GM18907 (cell line): ENCODE data around the gene MICALL1.

Experiments used
- ATAC-seq: cut with Tn5 transposase; IDR thresholded peaks from one replicate; pipeline ENCODE4 v1.9.1; 2021; ENCODE audit warnings: mild to moderate bottlenecking, moderate library complexity; ENCODE audit not compliant: unreplicated experiment

MICALL1 gene

DNA sequence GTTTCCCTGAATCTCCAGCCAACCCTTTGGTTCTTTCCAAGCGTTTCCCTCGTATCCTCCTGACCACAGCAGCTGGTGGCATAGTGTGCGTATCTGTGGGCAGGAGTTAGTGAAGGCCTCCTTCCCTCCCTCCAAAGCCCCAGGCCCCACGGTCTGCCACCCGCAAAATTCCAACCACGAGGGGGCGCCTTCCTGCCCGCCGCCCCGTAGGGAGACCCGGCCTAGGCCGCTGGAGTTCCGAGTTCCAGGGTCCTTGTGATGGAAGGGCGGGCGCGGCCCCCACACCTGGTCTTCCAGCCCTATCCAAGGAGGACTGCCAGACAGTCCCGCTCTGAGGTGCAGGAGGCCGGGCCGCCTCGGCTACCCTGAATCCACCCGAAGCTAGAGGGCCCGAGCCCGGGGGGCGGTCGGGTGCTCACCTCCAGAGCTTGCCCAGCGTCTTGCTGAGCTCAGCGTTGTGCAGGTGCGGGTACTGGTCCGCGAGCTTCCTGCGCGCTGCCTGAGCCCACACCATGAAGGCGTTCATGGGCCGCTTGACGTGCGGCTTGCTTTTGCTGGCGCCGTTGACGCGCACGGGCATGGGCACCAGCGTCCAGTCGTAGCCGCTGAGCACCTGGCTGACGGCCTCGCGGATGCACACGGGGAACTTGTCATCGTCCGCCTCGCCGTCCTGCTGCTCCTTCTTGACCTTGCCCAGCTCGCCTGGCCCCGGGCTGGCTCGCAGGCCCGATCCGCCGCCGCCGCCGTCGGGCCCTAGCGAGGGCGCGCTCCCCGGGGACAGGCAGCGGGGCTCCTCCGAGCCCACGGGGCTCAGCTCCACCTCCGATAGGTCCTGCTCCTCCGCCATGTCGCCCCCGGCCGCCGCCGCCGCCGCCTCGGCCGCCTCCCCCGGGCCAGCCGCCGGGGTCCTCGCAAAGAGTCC lies 77.1 kb downstream of the MICALL1 start:
- no peak for ATAC-seq

DNA sequence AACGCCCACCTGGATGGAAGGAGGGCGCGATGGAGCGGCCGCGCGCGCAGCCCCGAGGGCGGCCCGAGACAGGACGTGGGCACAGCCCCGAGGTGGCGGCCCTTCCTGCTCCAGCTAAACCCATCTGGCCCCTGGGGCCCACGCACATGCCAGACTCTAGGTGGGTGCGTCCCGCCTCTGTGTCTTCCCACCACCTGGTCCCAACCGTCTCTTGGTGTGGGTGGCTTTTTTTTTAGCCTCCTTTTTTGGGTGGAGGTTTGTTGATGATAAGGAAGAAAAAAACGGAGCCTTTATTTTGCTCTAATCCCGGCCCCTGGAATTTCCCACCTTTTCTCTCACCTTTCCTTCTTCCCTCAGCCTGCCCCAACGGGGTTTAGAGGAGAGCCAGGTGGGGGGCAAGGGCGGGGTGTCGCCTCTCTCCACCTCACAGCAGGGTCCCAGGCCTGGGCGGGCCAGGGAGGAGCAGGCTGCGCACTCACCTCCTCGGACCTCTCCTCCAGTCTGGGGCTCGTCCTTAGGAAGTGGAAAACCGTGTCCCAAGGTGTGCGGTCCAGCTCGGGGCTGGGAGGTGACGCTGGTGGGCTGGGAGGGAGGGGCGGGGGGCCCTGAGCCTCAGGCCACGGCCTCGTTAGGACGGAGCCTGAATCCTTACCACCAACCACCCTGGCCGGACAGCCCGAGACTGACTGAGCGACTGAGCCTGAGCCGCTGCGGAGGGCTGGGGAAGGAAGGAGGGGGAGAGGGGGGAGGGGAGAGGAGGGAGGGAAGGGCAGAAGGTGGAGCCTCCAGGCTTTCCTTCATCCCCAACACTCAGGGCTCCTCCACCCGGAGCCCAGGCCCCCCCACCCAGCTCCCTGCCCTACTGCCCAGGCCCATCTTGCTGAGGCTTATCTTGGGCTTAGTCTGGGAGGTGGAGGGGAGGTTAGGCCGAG lies 78.0 kb downstream of the MICALL1 start, which contains the start of gene SOX10:
Gene SOX10, minus strand, starts transcription at position 696 of the 932 bp plus-strand sequence. CDS start 771 bp downstream, outside the sequence.
- ATAC-seq, result no peak

DNA sequence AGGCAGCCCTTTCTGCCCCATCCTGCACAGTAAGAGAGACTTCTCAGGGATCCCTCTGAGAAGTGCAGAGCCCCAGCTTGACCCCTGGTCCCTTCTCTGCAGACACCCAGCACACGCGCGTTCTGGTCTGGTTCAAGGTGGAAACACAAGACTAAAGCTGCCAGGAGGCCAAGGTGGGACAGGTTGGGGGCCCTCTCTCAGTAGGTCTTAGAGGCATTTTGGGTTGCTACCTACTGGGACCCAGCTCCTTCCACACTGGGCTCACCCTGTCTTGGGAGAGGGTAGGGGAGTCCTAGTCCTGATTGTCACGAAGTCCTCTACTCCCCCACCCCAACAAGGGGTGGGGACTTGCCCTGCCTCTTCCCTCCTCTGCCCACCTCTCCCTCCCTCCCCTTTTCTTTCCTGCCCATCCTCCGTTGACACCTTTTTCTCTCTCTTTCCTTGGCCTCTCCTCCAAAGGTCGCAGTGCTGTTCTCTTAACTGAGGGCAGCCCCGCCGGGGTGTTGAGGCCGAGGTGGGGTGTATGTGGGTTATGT lies 79.0 kb downstream of the MICALL1 start:
- no peak for ATAC-seq

DNA sequence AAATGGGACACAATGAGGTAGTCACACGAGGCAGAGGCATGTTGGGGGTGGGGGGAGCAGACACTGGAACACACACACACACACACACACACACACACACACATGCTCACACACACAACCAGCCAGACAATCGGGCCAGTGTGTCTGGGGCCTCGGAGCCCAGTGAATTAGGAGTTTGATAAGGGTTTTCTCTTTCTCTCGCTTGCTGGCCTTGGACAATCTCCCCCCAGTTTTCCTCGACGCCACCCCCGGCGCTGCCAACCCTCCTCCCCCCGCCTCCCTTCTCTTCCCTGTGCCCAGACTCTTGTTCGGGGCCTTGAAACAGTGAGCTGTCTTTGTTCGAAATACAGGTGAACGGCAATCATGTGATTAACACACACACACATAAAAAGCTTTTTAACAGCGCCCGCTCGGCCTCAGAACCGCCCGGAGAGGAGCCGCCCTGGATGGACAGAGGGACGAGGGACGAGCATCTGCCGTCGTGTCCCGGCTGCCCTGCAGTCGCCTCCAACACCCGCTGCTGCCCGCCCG lies 79.7 kb downstream of the MICALL1 start:
- no peak for ATAC-seq

DNA sequence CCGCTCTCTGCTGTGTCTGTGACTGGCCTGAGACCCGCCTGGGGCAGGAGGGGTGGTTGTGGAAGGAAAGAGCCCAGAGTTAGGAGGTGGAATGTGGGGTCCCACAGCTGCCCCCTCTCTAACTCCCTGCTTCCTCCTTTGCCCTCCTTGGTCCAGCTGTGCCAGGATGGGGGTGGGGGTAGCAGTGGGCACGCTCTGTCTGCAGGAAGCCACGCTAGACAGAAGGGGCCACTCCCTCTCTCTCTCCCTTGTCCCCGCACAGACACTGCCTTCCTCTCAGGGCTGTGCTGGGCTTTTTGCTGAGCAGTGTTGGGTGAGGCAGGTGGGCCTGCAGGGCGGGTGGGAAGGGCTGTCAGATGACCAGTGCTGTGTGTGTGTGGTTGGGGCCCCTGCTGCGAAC lies 80.3 kb downstream of the MICALL1 start:
- no peak for ATAC-seq

DNA sequence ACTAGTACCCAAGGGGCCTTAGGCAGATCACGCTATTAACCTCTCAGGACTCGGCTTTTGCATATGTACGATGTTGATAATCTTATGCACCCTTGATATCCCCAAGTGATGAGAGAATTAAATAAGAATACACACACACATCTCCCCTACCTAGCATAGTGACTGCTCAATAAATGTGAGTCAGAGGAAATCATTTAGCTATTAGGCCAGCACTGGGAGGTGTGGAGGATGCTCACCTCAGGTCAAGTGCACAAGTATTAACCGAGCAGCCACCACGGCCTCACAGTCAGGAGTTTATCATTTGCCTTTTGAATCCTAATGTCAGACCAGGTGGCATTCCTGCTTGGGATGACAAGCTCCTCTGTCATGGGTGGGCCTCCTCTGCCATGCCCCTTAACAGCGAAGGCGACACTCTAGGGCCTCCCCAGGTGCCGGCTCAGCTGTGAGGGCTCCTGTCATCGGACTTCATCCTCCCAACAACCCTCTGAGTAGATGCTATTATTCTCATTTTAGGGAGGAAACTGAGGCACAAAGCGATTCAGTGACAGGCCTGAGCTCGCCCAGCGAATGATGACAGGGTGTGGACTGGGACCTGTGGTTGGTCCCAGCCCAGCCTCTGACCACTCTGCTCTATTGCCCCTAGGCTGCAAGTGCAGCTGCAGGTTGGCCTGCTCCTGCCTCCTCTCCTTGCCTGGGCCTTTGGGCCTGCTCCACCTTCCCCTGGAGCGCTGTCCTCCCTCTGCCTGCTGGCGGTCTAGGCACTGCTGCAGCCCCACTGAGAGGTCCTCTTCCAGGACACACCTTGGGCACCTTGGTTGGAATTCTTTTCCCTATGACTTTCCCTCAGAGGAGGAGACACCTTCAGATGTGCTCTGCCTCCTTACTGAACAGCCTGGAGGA lies 83.3 kb downstream of the MICALL1 start:
- no peak for ATAC-seq

DNA sequence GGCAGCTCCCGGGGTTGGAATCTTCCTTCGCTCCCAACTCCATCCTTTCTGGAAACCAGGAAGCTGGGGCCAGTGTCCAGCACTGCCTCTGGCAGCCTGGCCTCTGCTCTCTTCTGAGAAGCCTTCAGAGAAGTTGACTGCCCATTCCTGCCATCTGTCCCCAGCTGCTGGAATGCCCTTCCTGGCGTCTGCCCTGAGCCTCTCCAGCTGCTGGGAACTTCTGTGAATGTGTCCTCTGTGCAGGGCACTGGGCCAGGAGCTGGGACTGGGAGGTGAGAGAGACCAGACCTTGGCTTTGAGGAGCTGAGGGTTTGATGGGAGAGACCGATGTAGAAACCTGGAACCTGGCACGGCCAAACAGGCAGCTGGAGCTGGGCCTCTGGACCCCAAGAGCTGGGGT lies 84.2 kb downstream of the MICALL1 start:
- no peak for ATAC-seq

DNA sequence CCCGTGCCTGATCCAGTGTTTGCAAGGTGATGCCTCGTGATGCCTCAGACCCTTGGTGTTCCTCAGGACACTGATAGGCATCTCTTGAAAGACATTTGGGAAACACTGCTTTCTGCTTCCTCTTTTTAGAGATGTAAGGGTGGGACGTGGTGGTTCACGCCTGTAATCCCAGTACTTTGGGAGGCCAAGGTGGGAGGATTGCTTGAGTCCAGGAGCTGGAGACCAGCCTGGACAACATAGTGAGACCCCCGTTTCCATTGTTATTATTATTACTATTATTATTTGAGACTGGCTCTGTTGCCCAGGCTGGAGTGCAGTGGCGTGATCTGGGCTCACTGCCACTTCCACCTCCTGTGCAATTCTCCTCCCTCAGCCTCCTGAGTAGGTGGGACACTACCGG lies 84.8 kb downstream of the MICALL1 start:
- no peak for ATAC-seq

DNA sequence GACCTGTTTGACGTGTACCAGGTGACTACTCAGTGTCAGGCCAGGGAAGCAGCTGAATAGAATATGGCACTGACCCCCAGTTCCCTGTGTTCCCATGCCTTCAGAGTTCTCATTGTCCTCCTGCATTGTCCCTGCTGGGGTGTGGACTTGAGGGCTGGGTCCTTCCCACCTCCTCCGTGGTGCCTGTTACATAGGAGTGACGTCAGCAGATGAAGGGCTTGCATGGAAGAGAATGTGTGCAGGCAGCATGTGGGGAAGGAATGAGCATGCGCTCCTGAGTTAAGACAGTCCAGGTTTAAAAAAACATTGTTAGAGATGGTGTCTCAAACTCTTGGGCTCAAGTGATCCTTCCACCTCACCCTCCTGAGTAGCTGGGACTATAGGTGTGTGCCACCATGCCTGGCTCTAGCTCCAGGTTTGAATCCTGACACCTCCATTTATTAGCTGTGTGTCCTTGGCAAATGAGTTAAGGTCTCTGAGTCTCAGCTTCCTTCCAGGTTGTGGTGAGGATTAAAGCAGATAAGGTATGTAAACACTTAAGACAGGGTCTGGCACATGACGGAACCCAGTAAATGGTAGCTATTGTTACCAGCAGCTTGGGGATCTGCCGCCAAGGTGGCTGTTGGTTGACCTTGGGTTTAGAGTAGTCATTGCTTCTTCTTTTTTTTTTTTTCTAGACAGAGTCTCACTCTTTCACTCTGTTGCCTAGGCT lies 85.8 kb downstream of the MICALL1 start:
- ATAC-seq, result no peak
